Central memory CD8-positive, alpha-beta T cell (primary cell): ENCODE measurements around the gene EFNB2.

Source experiments
- ATAC-seq: fragments of 150-1000 bp; cut with Tn5 transposase; replicated peaks from 2 replicates; pipeline ENCODE4 v1.10.0; 2022; ENCODE audit warnings: mild to moderate bottlenecking, moderate FRiP score, moderate number of reproducible peaks; ENCODE audit not compliant: poor library complexity, severe bottlenecking; ENCODE audit errors: extremely low read depth
- DNase-seq, 2 donors: peaks; one replicate each; pipeline ENCODE4 v3.0.0; 2021; ENCODE audit warnings: low spot score in 2 of 2
- H3K27ac Mint-ChIP-seq: one replicate; pipeline ENCODE4 v1.8.0; 2022; ENCODE audit warnings: low read depth, mild to moderate bottlenecking, moderate library complexity, mixed read lengths
- H3K27me3 Mint-ChIP-seq: one replicate; pipeline ENCODE4 v1.8.0; 2022; ENCODE audit warnings: mixed read lengths
- H3K36me3 Mint-ChIP-seq: one replicate; pipeline ENCODE4 v1.8.0; 2022; ENCODE audit warnings: mild to moderate bottlenecking, moderate library complexity, mixed read lengths; ENCODE audit not compliant: insufficient read depth
- H3K4me1 Mint-ChIP-seq: one replicate; pipeline ENCODE4 v1.8.0; 2022; ENCODE audit warnings: mixed read lengths
- H3K4me3 Mint-ChIP-seq: one replicate; pipeline ENCODE4 v1.8.0; 2022; ENCODE audit warnings: mild to moderate bottlenecking, moderate library complexity, mixed read lengths
- H3K9me3 Mint-ChIP-seq: one replicate; pipeline ENCODE4 v1.8.0; 2022; ENCODE audit warnings: mixed read lengths

Gene EFNB2

DNA sequence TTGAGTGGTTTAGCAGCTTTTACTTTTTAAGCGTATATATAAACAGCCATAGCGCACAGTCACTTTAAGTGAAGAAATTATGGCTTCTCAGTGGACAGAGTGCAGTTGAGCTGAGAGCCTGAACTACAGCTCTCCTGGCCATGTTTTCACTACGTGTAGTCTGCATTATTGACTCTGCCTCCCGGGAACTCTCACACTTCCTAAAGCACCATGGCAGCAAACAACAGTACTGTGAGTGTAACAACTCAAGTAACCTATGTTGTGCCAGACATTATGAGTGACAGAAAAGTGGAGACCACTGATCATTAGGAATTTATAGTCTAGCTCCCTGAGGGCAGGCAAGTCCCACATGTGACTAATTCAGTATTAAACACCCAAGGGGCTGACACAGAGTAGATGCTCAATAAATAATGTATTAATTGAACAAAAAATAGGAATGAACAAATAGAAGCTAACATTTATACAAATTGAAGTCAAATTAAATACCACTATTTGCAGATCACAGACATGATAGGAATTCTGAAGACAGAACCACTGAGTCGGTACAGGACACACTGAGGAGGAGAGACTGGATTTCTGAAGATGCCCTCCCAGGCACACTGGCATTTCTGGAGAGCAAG, 19.7 kb downstream of the EFNB2 start:
- Mint-ChIP-seq H3K9me3 (no peaks in the 10 kb centered on the region), H3K36me3 (peaks cover 2% of the 10 kb centered on the region), H3K27ac (no peak overlapping the region), H3K27me3 (peaks cover 70% of the 10 kb centered on the region), H3K4me3 (no peak overlapping the region), H3K4me1 (no peaks in the 10 kb centered on the region)
- ATAC-seq (no peak), DNase-seq (no peak)

DNA sequence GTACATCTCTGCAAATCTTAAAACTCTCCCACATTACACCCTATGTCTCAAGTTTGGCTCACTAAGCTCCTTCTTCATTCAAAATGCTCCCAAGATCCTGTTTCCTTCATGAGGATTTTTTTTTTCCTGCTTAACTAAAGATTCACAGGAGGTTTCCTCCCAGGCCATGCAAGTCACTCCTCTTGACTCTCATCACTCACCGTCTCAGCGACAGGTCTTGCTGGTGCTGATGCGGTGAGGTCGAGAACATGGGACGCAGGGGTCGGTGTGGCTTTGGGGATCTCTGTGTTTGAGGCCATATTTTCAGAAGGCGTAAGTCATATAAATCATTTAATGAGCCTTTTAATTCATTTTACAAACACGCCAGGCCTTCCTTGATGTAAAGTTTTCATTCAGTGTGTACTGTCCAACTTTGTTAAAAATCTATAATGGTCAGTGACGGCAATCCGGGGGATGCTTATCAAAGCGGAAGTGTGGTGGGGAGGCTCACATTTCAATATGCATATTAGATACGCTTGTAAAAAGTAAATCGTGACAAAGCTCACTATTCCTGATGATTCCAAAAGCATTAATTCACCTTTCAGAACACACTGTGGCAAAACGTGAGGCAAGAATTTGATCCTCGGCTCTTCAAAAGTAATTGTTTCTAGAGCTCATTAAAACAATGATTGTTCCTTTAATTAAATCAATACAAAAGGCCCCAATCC, 20.4 kb downstream of the EFNB2 start:
- Mint-ChIP-seq H3K27me3 (peaks cover 68% of the 10 kb centered on the region), H3K4me3 (no peak overlapping the region), H3K27ac (no peak overlapping the region), H3K9me3 (no peaks in the 10 kb centered on the region), H3K4me1 (no peaks in the 10 kb centered on the region), H3K36me3 (peaks cover 2% of the 10 kb centered on the region)
- DNase-seq, result no peak
- no peak for ATAC-seq

DNA sequence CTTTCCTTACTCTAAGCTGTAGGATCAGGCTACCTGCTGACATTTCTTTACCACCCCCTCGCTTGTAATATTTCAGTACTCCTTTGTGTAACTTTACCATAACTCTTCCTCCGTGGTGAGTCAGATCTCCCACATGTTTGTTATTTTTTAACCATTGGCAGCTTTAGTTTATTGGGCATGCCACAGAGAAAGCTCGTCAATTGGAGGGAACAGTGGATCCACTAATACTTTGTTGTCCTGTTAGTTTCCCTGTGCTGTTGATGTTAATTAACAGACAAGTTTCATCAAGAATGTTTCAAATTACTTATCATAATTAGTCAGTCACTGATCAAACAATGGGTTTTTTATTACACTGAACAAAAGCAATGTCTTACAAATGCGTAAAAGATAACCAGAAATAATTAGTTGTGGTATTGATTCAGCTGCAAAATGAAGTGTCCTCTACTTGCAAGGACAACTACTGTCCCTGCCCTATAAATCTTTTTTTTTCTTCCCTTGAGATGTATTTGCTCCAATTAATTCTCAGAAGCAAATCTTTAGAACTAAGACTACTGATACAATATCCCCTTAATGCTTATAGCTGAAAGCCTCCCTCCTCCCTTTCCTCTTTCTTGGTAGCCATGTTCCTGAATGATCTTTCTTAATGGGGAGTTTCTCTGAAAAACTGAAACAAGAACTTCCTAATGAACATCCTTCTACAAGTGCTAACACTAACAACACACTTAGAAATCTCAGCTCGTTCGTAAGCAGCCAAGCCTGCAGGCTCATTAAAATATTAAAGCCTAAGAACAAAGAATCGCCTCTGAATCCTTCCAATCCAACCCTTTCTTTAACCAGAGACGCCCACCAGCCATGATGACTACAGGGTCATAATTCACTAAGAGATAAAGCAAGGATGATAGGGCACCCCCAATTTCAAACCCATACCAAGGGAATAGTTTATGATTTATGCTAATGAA, 22.2 kb downstream of the EFNB2 start:
- DNase-seq (no peak), ATAC-seq (no peak)
- Mint-ChIP-seq H3K9me3 (no peaks in the 10 kb centered on the region), H3K27me3 (peaks cover 71% of the 10 kb centered on the region), H3K4me3 (no peak overlapping the region), H3K36me3 (peaks cover 2% of the 10 kb centered on the region), H3K4me1 (no peaks in the 10 kb centered on the region), H3K27ac (no peak overlapping the region)

DNA sequence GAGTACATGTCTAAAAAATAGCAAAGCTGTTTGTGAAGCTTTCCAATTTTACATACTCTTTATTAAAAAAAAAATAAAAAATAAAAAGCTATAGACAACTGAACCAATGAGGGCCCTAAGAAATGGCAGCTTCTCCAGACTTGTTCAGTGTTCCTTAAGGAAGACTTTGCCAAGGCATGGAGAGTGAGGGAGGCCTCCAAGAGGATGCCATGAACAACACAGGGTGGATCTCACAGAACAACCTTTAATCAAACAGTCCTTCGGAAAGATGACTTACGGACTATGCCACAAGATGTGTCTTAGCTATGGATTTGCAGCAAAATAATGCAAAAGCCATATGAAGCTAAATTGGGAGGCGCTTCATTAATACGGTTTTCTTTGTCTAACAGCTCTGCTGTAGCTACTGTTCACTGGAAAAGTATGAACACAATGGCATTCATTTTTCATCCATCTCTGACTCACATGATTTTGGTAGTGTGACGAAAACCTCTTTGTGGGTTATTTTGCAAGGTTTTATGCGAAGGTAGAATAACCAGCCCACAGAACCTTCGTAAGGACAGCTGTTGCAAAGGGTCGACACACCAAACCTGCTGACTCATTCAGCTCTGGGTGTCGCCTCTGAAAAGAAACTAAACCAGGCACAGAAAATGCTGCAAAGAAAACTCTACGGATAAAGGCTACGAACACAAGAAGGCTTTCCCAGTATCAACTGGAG, 27.7 kb downstream of the EFNB2 start:
- no peak overlapping the region for H3K27ac Mint-ChIP-seq
- no peak overlapping the region for H3K4me3 Mint-ChIP-seq
- no peaks in the 10 kb centered on the region for H3K36me3 Mint-ChIP-seq
- DNase-seq (no peak), ATAC-seq (no peak)
- H3K9me3 Mint-ChIP-seq, result no peaks in the 10 kb centered on the region
- no peaks in the 10 kb centered on the region for H3K4me1 Mint-ChIP-seq
- H3K27me3 Mint-ChIP-seq, result peaks cover 60% of the 10 kb centered on the region

- ATAC-seq (no peak), DNase-seq (no peak)
- Mint-ChIP-seq H3K27ac (no peak overlapping the region), H3K4me3 (no peak overlapping the region), H3K36me3 (no peaks in the 10 kb centered on the region), H3K27me3 (peaks cover 59% of the 10 kb centered on the region), H3K9me3 (no peaks in the 10 kb centered on the region), H3K4me1 (no peaks in the 10 kb centered on the region)
Observed at GRCh38 chr13:106506286-106506685, 29.2 kb downstream of the EFNB2 start.

GRCh38 chr13:106505732-106506131, 29.7 kb downstream of the EFNB2 start:
- no peaks in the 10 kb centered on the region for H3K36me3 Mint-ChIP-seq
- H3K4me3 Mint-ChIP-seq, result no peak overlapping the region
- H3K27me3 Mint-ChIP-seq, result peaks cover 59% of the 10 kb centered on the region
- H3K4me1 Mint-ChIP-seq, result no peaks in the 10 kb centered on the region
- H3K9me3 Mint-ChIP-seq, result no peaks in the 10 kb centered on the region
- H3K27ac Mint-ChIP-seq, result no peak overlapping the region
- ATAC-seq (no peak), DNase-seq (no peak)

DNA sequence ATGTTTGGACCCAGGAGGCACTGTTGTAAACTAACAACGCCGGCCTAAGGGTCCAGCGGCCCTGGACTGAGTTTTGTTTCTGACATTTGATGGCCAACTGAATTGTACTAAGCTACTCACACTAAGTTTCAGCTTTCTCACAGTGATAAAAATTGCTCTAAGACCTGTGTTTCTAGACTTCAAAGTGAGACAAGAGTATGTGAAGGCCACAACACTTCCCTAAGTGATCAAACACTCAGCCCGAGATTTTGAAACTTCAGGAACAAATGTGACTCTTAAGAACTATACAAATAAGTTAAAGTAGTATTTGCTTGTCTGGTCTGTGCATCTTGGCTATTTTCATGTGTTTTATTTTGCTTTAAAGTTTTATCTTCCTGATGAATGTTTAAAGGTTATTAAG, 30.2 kb downstream of the EFNB2 start:
- no peaks in the 10 kb centered on the region for H3K36me3 Mint-ChIP-seq
- H3K9me3 Mint-ChIP-seq, result no peaks in the 10 kb centered on the region
- H3K4me3 Mint-ChIP-seq, result no peak overlapping the region
- H3K27ac Mint-ChIP-seq, result no peak overlapping the region
- peaks cover 61% of the 10 kb centered on the region for H3K27me3 Mint-ChIP-seq
- peaks cover under 1% of the 10 kb centered on the region for H3K4me1 Mint-ChIP-seq
- no peak for DNase-seq
- ATAC-seq, result no peak

- H3K4me3 Mint-ChIP-seq, result no peak overlapping the region
Observed at GRCh38 chr13:106503730-106504453, 31.6 kb downstream of the EFNB2 start.

GRCh38 chr13:106503272-106503671, 32.2 kb downstream of the EFNB2 start:
- DNase-seq, result no peak
- H3K27me3 Mint-ChIP-seq, result peaks cover 73% of the 10 kb centered on the region
- H3K4me1 Mint-ChIP-seq, result peaks cover 5% of the 10 kb centered on the region

More at GRCh38 chr13:106503730-106504453, 31.6 kb downstream of the EFNB2 start:
- Mint-ChIP-seq H3K27ac (no peak overlapping the region), H3K36me3 (no peaks in the 10 kb centered on the region), H3K4me1 (peaks cover 5% of the 10 kb centered on the region), H3K9me3 (no peaks in the 10 kb centered on the region), H3K27me3 (peaks cover 67% of the 10 kb centered on the region)
- ATAC-seq, result no peak
- DNase-seq, result no peak

DNA sequence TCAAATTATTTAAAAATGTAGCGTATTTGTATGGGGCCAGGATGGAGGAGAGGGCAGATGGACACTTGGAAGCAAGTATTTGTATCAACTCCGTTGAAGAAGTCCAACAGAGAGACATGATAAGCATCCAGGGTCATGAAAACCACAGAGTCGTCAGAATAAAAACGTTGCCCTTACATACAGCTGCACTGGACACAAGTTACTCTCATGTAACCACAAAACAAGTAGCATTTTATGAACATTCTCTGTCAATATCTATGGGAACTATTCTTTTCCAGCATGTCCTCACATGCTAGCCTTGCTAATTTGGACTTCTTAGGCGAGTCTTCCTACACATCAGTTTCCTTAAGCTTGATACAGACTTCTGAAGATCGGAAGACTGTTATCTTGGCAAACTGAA, 35.0 kb downstream of the EFNB2 start:
- Mint-ChIP-seq H3K36me3 (no peaks in the 10 kb centered on the region), H3K4me1 (peaks cover 5% of the 10 kb centered on the region), H3K27me3 (peaks cover 88% of the 10 kb centered on the region), H3K9me3 (no peaks in the 10 kb centered on the region), H3K4me3 (no peak overlapping the region), H3K27ac (no peak overlapping the region)
- ATAC-seq, result no peak
- DNase-seq, result no peak

More at GRCh38 chr13:106503272-106503671, 32.2 kb downstream of the EFNB2 start:
- H3K36me3 Mint-ChIP-seq, result no peaks in the 10 kb centered on the region
- no peak for ATAC-seq
- no peaks in the 10 kb centered on the region for H3K9me3 Mint-ChIP-seq
- no peak overlapping the region for H3K4me3 Mint-ChIP-seq
- no peak overlapping the region for H3K27ac Mint-ChIP-seq

GRCh38 chr13:106499896-106500295, 35.6 kb downstream of the EFNB2 start:
- H3K9me3 Mint-ChIP-seq, result no peaks in the 10 kb centered on the region
- peaks cover 88% of the 10 kb centered on the region for H3K27me3 Mint-ChIP-seq
- H3K27ac Mint-ChIP-seq, result no peak overlapping the region

DNA sequence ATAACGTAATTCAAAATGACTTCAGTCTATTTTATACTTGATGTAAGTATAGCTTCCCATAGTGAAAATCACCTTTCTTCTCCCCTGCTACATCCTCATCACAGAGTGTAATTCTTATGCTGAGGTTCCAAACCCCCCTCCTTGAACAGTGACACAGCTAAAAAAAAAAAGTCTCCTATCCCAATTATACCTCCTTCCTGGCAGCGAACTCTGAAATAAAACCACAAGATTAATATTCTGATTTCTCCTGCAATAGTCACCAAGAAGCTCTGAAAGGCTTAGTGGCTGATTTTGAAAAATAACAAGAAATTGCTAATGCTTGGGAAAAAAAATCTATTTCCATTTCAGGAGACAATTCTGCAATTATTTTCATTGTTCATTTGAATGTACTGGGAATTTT, 36.3 kb downstream of the EFNB2 start:
- Mint-ChIP-seq H3K4me1 (peaks cover 5% of the 10 kb centered on the region), H3K4me3 (no peak overlapping the region), H3K36me3 (no peaks in the 10 kb centered on the region), H3K27ac (no peak overlapping the region), H3K9me3 (no peaks in the 10 kb centered on the region), H3K27me3 (peaks cover 80% of the 10 kb centered on the region)
- ATAC-seq, result no peak
- DNase-seq, result no peak

More at GRCh38 chr13:106499896-106500295, 35.6 kb downstream of the EFNB2 start:
- no peak for DNase-seq
- Mint-ChIP-seq H3K4me3 (no peak overlapping the region), H3K4me1 (peaks cover 5% of the 10 kb centered on the region), H3K36me3 (no peaks in the 10 kb centered on the region)
- no peak for ATAC-seq
